ENCODE measurements around the gene TAF4.
A peak's percentile ranks its signal among the peaks of the same experiment; 100 is the strongest.

TAF4 gene

DNA sequence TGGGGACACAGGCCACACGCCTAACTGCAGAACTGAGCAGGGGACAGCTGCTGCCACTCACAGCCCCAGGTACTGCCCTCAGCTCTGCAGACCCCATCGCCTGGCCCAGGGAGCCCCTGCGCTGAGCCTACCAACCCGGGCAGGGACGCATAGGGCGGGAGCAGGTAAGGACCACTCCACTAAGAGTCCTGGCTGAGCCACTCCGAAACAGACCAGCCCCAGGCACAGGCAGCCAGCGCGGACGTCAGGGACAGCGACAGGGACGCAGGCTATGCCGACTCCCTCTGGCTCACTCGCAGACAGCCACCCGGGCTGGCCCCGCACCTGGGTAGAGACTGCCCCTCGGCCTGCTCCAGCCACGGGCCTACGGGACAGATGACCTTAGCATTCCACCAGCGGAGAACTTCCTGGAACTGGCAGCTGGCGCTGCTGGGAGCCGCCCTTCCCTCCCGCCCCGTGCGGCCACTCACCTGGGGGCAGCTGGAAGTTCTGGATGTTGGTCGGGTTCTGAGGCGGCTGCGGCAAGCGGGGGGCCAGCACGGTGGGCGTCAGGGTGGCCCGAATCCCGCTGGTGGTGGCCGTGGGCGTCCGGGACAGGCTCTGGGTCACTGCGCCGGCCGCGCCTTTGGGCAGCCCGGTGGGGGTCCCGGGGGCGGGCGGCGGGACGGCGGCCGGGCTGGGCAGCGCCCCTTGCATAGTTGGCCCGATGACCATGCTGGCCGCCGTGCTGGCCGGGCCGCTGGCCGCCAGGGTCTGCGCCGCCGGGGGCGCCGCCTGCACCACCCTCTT lies 1.5 kb downstream of the TAF4 start:
- POLR2A ChIA-PET = interaction anchor here (0.5 kb wide), 1 partner anchor 102 kb away, joined by 3 read pairs; no protein-coding TSS in a partner anchor
- H3K36me3 ChIP-seq (ENCODE audit: control insufficient read depth in 2 of 2, insufficient read depth in 1 of 2, low read length in 2 of 2) = peaks cover 0 to 32% of the 10 kb centered on the region in 2 experiments; a peak in 1 of 3 replicates
- H3K27ac ChIP-seq (ENCODE audit: extremely low read depth, low read depth, low read length) = no peak overlapping the region
- H3K9me3 ChIP-seq (ENCODE audit: control insufficient read depth, insufficient read depth, low read depth, low read length) = no peaks in the 10 kb centered on the region
- H3K4me3 ChIP-seq (ENCODE audit: low read depth, low read length) = peak overlapping the region; percentile 54
- CTCF ChIA-PET = interaction anchor here (0.9 kb wide), 1 partner anchor 21 kb away, joined by 3 read pairs; no protein-coding TSS in a partner anchor
- H3K4me1 ChIP-seq (ENCODE audit: control insufficient read depth, insufficient read depth, low read length) = no peaks in the 10 kb centered on the region
- peak; percentile 48; the same call in 1 of the 2 replicates for TF ChIP-seq GLIS2 (tag by site-specific recombination; IDR thresholded peaks at IDR 0.05)
- no peak for TF ChIP-seq ZNF366 (tag by site-specific recombination; conservative IDR thresholded peaks at IDR 0.05)
- TF ChIP-seq, protein P1, sequence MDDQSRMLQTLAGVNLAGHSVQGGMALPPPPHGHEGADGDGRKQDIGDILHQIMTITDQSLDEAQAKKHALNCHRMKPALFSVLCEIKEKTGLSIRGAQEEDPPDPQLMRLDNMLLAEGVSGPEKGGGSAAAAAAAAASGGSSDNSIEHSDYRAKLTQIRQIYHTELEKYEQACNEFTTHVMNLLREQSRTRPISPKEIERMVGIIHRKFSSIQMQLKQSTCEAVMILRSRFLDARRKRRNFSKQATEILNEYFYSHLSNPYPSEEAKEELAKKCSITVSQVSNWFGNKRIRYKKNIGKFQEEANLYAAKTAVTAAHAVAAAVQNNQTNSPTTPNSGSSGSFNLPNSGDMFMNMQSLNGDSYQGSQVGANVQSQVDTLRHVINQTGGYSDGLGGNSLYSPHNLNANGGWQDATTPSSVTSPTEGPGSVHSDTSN (CRISPR knock-in tag; IDR thresholded peaks at IDR 0.05) = no peak
- TF ChIP-seq, protein P2, sequence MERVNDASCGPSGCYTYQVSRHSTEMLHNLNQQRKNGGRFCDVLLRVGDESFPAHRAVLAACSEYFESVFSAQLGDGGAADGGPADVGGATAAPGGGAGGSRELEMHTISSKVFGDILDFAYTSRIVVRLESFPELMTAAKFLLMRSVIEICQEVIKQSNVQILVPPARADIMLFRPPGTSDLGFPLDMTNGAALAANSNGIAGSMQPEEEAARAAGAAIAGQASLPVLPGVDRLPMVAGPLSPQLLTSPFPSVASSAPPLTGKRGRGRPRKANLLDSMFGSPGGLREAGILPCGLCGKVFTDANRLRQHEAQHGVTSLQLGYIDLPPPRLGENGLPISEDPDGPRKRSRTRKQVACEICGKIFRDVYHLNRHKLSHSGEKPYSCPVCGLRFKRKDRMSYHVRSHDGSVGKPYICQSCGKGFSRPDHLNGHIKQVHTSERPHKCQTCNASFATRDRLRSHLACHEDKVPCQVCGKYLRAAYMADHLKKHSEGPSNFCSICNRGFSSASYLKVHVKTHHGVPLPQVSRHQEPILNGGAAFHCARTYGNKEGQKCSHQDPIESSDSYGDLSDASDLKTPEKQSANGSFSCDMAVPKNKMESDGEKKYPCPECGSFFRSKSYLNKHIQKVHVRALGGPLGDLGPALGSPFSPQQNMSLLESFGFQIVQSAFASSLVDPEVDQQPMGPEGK (tag by site-specific recombination; IDR thresholded peaks at IDR 0.05) = no peak
- 0 out of 2 replicates have a peak, but pooled peaks have one; percentile 18 for TF ChIP-seq ZBTB8A (tag by site-specific recombination; IDR thresholded peaks at IDR 0.05)
- TF ChIP-seq YY2 (tag by site-specific recombination; IDR thresholded peaks at IDR 0.05) = no peak
- TF ChIP-seq MYNN (tag by site-specific recombination; IDR thresholded peaks at IDR 0.05; ENCODE audit: borderline replicate concordance) = no peak
- TF ChIP-seq, protein P3, sequence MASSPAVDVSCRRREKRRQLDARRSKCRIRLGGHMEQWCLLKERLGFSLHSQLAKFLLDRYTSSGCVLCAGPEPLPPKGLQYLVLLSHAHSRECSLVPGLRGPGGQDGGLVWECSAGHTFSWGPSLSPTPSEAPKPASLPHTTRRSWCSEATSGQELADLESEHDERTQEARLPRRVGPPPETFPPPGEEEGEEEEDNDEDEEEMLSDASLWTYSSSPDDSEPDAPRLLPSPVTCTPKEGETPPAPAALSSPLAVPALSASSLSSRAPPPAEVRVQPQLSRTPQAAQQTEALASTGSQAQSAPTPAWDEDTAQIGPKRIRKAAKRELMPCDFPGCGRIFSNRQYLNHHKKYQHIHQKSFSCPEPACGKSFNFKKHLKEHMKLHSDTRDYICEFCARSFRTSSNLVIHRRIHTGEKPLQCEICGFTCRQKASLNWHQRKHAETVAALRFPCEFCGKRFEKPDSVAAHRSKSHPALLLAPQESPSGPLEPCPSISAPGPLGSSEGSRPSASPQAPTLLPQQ (tag by site-specific recombination; IDR thresholded peaks at IDR 0.05) = no peak
- TF ChIP-seq ZNF600 (tag by site-specific recombination; IDR thresholded peaks at IDR 0.05) = peak; percentile 86
- no peak for TF ChIP-seq PRDM10 (tag by site-specific recombination; IDR thresholded peaks at IDR 0.05)
- no peak for TF ChIP-seq ZNF398 (tag by site-specific recombination; IDR thresholded peaks at IDR 0.05)
- no peak for TF ChIP-seq ZNF350 (tag by site-specific recombination; IDR thresholded peaks at IDR 0.05)
- no peak for TF ChIP-seq HOXD13 (CRISPR knock-in tag; IDR thresholded peaks at IDR 0.05; ENCODE audit: borderline replicate concordance)
- no peak for TF ChIP-seq ZSCAN23 (tag by site-specific recombination; IDR thresholded peaks at IDR 0.05)
- TF ChIP-seq, protein P4, sequence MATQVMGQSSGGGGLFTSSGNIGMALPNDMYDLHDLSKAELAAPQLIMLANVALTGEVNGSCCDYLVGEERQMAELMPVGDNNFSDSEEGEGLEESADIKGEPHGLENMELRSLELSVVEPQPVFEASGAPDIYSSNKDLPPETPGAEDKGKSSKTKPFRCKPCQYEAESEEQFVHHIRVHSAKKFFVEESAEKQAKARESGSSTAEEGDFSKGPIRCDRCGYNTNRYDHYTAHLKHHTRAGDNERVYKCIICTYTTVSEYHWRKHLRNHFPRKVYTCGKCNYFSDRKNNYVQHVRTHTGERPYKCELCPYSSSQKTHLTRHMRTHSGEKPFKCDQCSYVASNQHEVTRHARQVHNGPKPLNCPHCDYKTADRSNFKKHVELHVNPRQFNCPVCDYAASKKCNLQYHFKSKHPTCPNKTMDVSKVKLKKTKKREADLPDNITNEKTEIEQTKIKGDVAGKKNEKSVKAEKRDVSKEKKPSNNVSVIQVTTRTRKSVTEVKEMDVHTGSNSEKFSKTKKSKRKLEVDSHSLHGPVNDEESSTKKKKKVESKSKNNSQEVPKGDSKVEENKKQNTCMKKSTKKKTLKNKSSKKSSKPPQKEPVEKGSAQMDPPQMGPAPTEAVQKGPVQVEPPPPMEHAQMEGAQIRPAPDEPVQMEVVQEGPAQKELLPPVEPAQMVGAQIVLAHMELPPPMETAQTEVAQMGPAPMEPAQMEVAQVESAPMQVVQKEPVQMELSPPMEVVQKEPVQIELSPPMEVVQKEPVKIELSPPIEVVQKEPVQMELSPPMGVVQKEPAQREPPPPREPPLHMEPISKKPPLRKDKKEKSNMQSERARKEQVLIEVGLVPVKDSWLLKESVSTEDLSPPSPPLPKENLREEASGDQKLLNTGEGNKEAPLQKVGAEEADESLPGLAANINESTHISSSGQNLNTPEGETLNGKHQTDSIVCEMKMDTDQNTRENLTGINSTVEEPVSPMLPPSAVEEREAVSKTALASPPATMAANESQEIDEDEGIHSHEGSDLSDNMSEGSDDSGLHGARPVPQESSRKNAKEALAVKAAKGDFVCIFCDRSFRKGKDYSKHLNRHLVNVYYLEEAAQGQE (tag by site-specific recombination; IDR thresholded peaks at IDR 0.05) = 0 out of 2 replicates have a peak, but pooled peaks have one; percentile 59
- TF ChIP-seq ZNF335 (tag by site-specific recombination; conservative IDR thresholded peaks at IDR 0.05) = no peak
- no peak for TF ChIP-seq FEZF1 (tag by site-specific recombination; IDR thresholded peaks at IDR 0.05)
- peak; percentile 37; the same call in 1 of the 2 replicates for TF ChIP-seq KLF1 (tag by site-specific recombination; IDR thresholded peaks at IDR 0.05)
- TF ChIP-seq ZNF513 (tag by site-specific recombination; IDR thresholded peaks at IDR 0.05) = no peak
- no peak for TF ChIP-seq ZNF596 (tag by site-specific recombination; IDR thresholded peaks at IDR 0.05)

All from HEK293 (cell line).